Measurements from ENCODE around the gene TXNDC16.

- TF ChIP-seq CTCF (IDR thresholded peaks at IDR 0.05): no peak
- no peak for TF ChIP-seq POLR2A (IDR thresholded peaks at IDR 0.05)
Observed at GRCh38 chr14:52527052-52527451, 25.3 kb downstream of the TXNDC16 start.

All from stomach (tissue), 4 donors.